Embryonic facial prominence (tissue), 1 donor: ENCODE data around the gene ZNF319.
"Not testable (repeated sequence)": the region's sequence is repeated elsewhere in the genome, so short reads cannot be mapped to it uniquely, and the experiment has no call there.

Source experiments
- DNase-seq: peaks from one replicate; pipeline ENCODE4 v3.0.0-alpha.2; 2016; ENCODE audit errors: extremely low spot score

ZNF319 gene

GRCh38 chr16:57997528-57998265, 2.8 kb downstream of the ZNF319 start:
- DNase-seq: no peak

GRCh38 chr16:57997176-57997527, 3.3 kb downstream of the ZNF319 start:
- DNase-seq: no peak

- no peak for DNase-seq
Measured at GRCh38 chr16:57996406-57997175, 3.9 kb downstream of the ZNF319 start.

GRCh38 chr16:57995721-57996405, 4.6 kb downstream of the ZNF319 start:
- no peak for DNase-seq

DNA sequence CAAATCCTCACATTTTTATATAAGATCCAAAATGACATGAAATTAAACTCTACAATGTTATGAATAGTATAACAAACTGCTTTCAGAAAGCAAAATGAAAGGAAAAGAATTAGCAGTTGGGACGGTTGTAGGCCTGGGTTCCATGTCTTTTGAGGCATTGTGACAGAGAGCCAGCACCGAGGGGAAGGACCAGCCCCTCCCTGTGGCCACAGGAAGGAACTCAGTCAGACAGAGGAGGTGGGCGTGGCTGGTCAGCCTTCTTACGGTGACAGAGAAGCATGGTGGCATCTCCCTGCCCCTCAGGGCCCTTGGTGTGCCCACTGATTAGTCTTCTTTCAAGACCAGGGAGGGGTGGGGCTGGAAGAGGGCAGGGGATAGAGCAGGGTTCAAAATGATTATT, 5.7 kb downstream of the ZNF319 start:
- DNase-seq: no peak

- no peak for DNase-seq
Measured at GRCh38 chr16:57994361-57994760, 6.1 kb downstream of the ZNF319 start.

DNA sequence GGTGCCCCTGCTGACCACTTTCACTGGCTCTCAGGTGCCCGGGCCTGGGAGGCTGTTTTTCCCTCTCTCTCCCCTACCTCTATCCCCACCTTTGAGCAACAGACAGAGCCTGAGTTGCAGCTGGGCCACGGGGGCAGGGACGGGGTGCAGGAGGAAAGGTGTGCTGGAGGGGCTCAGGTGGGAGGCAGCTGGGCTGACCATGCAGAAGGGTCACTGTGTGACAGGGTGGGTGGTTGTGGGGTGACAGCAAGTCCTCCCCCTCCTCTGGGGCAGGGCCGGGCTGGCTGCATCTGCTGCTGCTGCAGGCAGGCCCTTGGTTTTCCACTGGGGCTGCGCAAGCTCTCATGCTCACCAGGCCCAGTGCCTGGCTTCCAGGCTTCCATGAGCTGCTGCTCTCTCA, 6.6 kb downstream of the ZNF319 start:
- no peak for DNase-seq

DNA sequence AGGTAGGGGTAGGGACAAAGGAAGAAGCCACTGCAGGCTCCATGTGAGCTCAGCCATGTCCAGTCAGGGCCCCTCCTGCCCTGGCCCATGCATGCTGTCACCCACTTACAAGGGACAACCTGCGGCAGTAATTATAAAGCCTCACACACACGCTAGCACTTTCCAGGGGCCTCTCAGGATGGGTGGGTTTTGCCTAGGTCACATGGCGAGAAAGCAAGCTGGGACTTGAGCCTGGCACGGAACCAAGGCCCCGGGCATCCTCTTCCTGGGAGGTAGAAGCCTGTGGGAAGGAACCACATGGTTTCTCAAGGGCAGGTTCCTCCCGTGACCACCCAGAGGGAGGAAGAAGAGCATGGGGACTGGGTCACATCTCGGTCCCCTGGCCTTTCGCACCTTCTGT, 7.0 kb downstream of the ZNF319 start:
- no peak for DNase-seq

GRCh38 chr16:57992084-57992483, 8.4 kb downstream of the ZNF319 start:
- DNase-seq: no peak

DNA sequence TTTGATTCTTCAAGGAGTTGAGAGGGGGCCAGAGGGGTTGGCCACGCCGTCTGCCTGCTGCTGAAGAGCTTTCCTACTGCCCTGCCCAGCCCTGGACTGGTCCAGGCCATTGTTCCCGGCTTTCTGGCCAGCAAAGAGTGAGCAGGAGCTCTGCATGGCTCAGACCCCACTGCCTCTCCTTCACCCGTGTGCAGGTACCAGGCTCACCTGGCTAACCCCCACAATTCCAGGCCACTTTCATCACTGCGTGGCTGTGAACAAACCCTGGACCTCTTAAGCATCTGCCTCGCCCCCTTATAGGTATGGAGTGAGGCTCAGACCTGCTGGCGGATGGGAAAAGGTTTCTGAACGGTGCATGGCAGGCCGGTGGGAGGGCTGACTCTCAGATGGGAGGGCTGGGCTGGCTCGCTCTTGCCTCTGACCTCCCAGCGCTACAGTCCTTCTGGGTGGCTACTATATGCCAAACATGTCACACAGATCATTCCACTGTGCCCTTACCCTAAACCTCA, 8.9 kb downstream of the ZNF319 start:
- DNase-seq: no peak

DNA sequence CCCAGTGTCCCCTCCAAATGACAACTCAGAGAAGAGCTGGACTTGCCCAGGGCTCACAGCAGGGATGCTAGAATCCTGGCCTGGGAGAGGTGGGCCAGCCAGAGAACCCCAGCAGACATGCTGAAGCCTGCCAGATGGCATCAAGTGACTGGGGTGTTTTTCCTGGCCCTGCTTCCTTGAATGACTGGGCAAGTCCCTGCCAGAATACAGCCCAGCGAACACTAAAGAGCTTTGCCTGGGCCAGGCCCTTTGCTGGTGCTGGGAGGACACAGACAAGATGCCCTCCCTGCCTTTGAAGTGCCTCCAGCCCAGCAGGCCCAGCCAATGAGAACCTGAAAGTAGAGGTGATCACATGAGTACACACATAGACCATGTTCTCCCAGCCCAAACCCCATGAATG, 11.5 kb downstream of the ZNF319 start:
- no peak for DNase-seq

GRCh38 chr16:57987441-57988177, 12.9 kb downstream of the ZNF319 start:
- DNase-seq: no peak

DNA sequence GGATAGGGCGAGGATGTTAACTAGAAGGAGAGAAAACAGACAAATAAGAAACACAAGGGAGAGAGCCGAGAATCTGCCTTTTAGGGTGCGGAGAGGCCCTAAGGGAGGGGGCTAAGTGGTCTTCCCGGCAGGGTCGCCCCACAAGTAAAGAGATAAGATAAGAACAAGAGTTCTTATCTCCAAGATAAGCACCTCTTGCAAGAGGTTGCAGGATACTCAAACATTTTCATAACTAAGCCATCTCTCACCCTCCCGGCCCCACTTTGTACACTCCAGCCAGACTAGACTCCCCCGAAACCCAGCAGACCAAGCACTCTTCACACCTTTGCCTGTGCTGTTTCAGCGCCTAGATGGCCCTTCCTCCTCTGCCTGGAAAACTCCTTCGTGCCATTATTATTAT, 14.3 kb downstream of the ZNF319 start:
- DNase-seq: no peak

DNA sequence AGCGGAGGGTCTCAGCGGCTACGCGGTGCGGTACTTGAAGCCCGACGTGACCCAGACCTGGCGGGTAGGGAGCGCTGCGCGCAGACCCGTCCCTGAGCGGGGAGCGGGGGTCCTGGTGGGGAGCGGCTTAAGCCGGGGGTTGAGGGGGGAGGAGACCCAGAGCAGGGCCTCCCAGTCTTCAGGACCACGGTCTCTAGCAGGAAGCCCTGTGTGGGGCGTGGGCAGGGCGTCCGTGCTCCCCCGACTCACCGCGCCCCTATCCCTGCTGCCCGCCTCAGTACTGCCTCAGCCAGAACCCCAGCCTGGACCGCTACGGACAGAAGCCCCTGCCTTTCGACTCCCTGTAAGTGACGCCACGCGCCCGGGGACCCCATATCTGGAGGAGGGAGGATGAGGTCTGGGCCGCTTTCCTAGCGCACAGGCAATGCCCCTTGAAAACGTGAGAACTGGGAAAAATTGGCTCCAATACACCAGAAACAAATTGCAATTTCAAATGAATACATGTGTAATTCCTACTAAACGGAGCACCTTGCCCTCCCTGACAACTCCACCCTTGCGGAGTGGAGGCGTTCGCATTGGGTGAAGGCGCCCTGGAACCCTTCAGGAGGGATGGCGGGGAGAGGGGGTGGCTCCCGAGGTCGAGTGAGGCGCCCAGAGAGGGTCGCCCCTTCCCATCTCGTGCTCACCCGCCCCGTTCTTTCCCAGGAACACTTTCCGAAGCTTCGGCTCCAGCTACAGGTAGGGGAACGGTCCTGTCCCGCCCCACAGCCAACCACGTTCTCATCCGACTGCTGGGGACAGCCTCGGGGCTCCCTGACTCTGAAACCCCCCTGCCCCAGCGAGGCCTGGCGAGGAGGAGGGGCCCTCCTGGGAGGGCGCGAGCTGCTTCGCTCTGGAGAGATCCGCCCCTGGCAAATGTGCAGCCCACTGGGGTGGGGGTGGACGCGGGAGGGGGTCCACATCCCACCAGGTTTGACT, 15.0 kb downstream of the ZNF319 start:
- DNase-seq: no peak

DNA sequence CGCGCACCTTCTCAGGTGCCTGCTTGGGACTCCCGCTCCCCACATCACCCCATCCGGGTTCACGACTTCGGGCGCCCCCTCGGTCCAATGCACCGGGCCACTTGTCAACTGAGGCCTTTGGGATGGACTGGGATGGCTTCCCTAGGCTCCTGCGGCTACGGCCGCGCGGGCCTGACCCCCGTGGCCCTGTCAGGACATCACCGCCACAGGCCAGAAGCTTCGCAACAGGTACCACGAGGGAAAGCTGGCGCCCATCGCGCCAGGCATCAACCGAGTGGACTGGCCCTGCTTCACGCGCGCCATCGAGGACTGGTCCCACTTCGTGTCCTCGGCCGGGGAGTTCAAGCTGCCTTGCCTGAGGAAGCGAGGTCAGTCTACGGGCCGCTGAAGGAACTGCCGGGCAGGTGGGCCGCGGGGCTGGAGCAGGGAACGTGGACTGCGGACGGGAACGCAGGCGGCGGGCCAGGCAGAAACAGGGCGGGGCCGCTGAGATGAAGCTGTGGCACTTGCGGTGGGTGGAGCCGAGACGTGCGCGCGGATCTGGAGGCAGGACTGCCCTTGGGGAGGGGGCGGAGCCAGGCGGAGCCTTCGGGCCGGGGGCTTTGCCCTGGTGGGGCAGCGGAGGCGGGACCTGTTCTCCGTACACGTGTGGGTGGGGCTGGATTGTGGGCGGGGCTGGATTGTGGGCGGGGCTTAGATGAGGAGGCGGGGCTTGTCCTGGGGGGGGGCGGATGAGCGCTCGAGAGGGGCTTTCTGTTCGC, 15.8 kb downstream of the ZNF319 start:
- peak; percentile 68 for DNase-seq

GRCh38 chr16:57982385-57982784, 18.1 kb downstream of the ZNF319 start:
- DNase-seq: no peak

DNA sequence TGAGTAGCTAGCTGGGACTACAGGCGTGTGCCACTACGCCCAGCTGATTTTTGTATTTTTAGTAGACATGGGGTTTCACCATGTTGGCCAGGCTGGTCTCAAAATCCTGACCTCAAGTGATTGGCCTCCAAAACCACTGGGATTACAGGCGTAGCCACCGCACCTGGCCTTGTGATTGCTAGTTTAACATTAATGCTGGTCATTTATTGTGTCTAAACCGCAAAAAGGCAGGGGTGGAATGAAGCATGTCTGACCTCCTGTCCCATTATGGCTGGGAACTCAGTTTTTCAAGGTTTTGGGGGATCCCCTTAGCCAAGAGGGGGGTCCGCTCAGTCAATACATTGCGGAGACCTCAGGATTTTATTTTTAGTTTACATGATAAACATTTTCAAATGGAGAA, 18.8 kb downstream of the ZNF319 start:
- no peak for DNase-seq

GRCh38 chr16:57979006-57979585, 21.4 kb downstream of the ZNF319 start:
- no peak for DNase-seq

DNA sequence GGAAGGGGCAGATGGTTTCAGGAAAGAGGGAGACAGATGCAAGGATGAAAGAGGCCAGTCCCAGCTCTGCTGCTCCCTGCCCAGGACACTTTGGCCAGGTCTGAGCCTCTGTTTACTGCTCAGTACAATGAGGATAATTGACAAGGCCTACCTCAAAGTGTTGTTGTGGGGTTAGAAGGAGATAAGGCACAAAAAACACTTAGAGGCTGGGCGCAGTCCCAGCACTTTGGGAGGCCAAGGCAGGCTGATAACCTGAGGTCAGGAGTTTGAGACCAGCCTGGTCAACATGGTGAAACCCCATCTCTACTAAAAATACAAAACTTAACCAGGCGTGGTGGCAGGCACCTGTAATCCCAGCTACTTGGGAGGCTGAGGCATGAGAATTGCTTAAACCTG, 22.4 kb downstream of the ZNF319 start:
- DNase-seq: not testable (repeated sequence)
